Endothelial cell of umbilical vein (primary cell): ENCODE results near the gene TTC27. TPM values are rescaled to one million over a fixed set of nuclear protein-coding genes. Genes with fewer than 3 reads are reported as not detected.

Source experiments
- BruUV-seq: library from RNA; stranded (reverse); fragments of 400-500 nt; replicated peaks from 2 replicates; lab custom pipeline; 2021; lab: Mats Ljungman, UMichigan
- CTCF ChIA-PET: fragments of 300-600, 350-600 bp; sonication (Branson Sonifier 250); formaldehyde crosslinking; loops from one replicate; lab custom pipeline; 2021; ENCODE audit warnings: antibody characterized with exemption, inconsistent platforms; lab: Charles Lee
- POLR2A ChIA-PET: fragments of 300-600, 350-600 bp; sonication (Branson Sonifier 250); formaldehyde crosslinking; loops from one replicate; lab custom pipeline; 2021; ENCODE audit warnings: antibody characterized with exemption, inconsistent platforms; lab: Charles Lee
- DNase-seq: peaks from one replicate; pipeline ENCODE4 v3.0.0-alpha.2; 2011; ENCODE audit warnings: low read depth, low spot score
- FAIRE-seq: peaks from 2 replicates; lab custom pipeline; 2011; peaks lifted over from hg19 to GRCh38; lab: Jason Lieb, UNC
- H2AFZ ChIP-seq: 2 replicates; pipeline ENCODE4 v1.6.0; 2012; ENCODE audit warnings: low read depth, low read length, control low read depth, inconsistent platforms
- H3K27ac ChIP-seq: 2 replicates; pipeline ENCODE4 v1.5.1; 2011; ENCODE audit warnings: low read depth, mild to moderate bottlenecking, control low read depth, low read length, moderate library complexity; ENCODE audit not compliant: insufficient read depth
- H3K27me3 ChIP-seq, 2 experiments: 2 replicates each; pipeline versions ENCODE4 v1.6.0 to v1.6.1; 2011; ENCODE audit warnings: low read length in 2 of 2, mixed read lengths in 1 of 2; ENCODE audit not compliant: control insufficient read depth in 2 of 2, insufficient read depth in 2 of 2
- H3K36me3 ChIP-seq, 2 experiments: 2 replicates in 1 of 2; 3 replicates in 1 of 2; pipeline ENCODE4 v1.5.1; 2011; ENCODE audit warnings: low read length in 2 of 2, mild to moderate bottlenecking in 1 of 2, moderate library complexity in 1 of 2; ENCODE audit not compliant: control insufficient read depth in 2 of 2, insufficient read depth in 2 of 2; ENCODE audit errors: extremely low read depth in 1 of 2
- H3K4me1 ChIP-seq: 3 replicates; pipeline ENCODE4 v1.5.1; 2011; ENCODE audit warnings: mild to moderate bottlenecking, low read length; ENCODE audit not compliant: control insufficient read depth, insufficient read depth; ENCODE audit errors: extremely low read depth
- H3K4me2 ChIP-seq: 2 replicates; pipeline ENCODE4 v1.6.1; 2011; ENCODE audit warnings: low read length, control low read depth, mixed read lengths; ENCODE audit not compliant: insufficient read depth
- H3K4me3 ChIP-seq, 3 experiments: fragments of 200-600 bp in 1 of 3; sonication (generic), shearing (Covaris generic) in 1 of 3; replicated peaks in 1 of 3; 2 replicates each; pipeline ENCODE4 v1.5.1; 2011 to 2016; ENCODE audit warnings: control low read depth in 3 of 3, low read length in 3 of 3, mild to moderate bottlenecking in 2 of 3, inconsistent platforms in 1 of 3, low read depth in 1 of 3, moderate library complexity in 1 of 3; ENCODE audit not compliant: insufficient read depth in 1 of 3
- H3K79me2 ChIP-seq: 2 replicates; pipeline ENCODE4 v1.6.0; 2012; ENCODE audit warnings: low read length, inconsistent platforms; ENCODE audit not compliant: control insufficient read depth, insufficient read depth
- H3K9ac ChIP-seq: replicated peaks from 2 replicates; pipeline ENCODE3; 2011; ENCODE audit warnings: low read length, control low read depth; ENCODE audit not compliant: insufficient read depth; ENCODE audit errors: extremely low read depth
- H3K9me1 ChIP-seq: replicated peaks from 3 replicates; pipeline ENCODE4 v1.6.0; 2011; ENCODE audit warnings: mild to moderate bottlenecking, low read length; ENCODE audit not compliant: control insufficient read depth, insufficient read depth; ENCODE audit errors: extremely low read depth
- H3K9me3 ChIP-seq: replicated peaks from 2 replicates; pipeline ENCODE4 v1.5.1; 2012; ENCODE audit warnings: low read length, inconsistent platforms; ENCODE audit not compliant: control insufficient read depth, insufficient read depth
- H4K20me1 ChIP-seq: replicated peaks from 2 replicates; pipeline ENCODE3; 2011; ENCODE audit warnings: mild to moderate bottlenecking, low read length; ENCODE audit not compliant: control insufficient read depth, insufficient read depth; ENCODE audit errors: extremely low read depth
- EZH2 ChIP-seq: IDR thresholded peaks from 2 replicates; pipeline ENCODE4 v1.6.1; 2012; ENCODE audit warnings: borderline replicate concordance, low read depth, mild to moderate bottlenecking, moderate library complexity, low read length, inconsistent platforms; ENCODE audit not compliant: severe bottlenecking
- FOS ChIP-seq: IDR thresholded peaks from 2 replicates; pipeline ENCODE4 v1.6.1; 2011; ENCODE audit warnings: mild to moderate bottlenecking, low read length, moderate library complexity, borderline replicate concordance; ENCODE audit not compliant: insufficient read depth
- GATA2 ChIP-seq: IDR thresholded peaks from 2 replicates; pipeline ENCODE4 v1.7.0; 2011; ENCODE audit warnings: low read depth, mild to moderate bottlenecking, moderate library complexity, mixed read lengths, low read length; ENCODE audit not compliant: insufficient read length, insufficient read depth
- JUN ChIP-seq: IDR thresholded peaks from 2 replicates; pipeline ENCODE4 v1.6.1; 2011; ENCODE audit warnings: borderline replicate concordance, low read depth; ENCODE audit not compliant: insufficient read length, insufficient read depth
- MYC ChIP-seq: IDR thresholded peaks from one replicate; pipeline ENCODE4 v1.6.1; 2011; ENCODE audit warnings: mild to moderate bottlenecking, low read depth, low read length
- POLR2A ChIP-seq: IDR thresholded peaks from 2 replicates; pipeline ENCODE4 v1.6.1; 2012; ENCODE audit warnings: low read depth, mild to moderate bottlenecking, control low read depth, low read length
- POLR2AphosphoS5 ChIP-seq: IDR thresholded peaks from 2 replicates; pipeline ENCODE4 v1.6.1; 2012; ENCODE audit warnings: low read depth, mild to moderate bottlenecking, control low read depth, low read length, moderate library complexity; ENCODE audit not compliant: insufficient read depth
- dilution Hi-C: fragments of 300-500 bp; cut with MboI; formaldehyde crosslinking; loops from one replicate; pipeline ENCODE4 v1.15.0; 2019; ENCODE audit warnings: low sequenced_read_pairs; ENCODE audit not compliant: extremely low pct_ligation_motif_present
- intact Hi-C: fragments of 100-400 bp; cut with micrococcal nuclease; formaldehyde crosslinking; loops from one replicate; pipeline ENCODE4 v1.10.0; 2022
- polyA plus RNA-seq, 4 experiments: library from polyadenylated mRNA; depleted of rRNA in 3 of 4; stranded (reverse) in 3 of 4; unstranded in 1 of 4; fragments of >200 nt; gene quantifications; 2 replicates each; pipeline versions ENCODE4 v1.2.1 to v1.2.3, GENCODE V29; 2011 to 2012; ENCODE audit warnings: missing spikeins in 1 of 4
- total RNA-seq: library from RNA; stranded (reverse); gene quantifications from 2 replicates; pipeline ENCODE4 v1.2.3, GENCODE V29; 2021
- TF ChIP-seq, protein P1 (sequence below), 2 donors: IDR thresholded peaks; 1 replicate in 1 of 2; 2 replicates in 1 of 2; pipeline ENCODE4 v1.5.1; 2011; ENCODE audit warnings: low read length in 2 of 2, mild to moderate bottlenecking in 2 of 2, moderate library complexity in 2 of 2, control low read depth in 1 of 2, inconsistent platforms in 1 of 2, low read depth in 1 of 2; ENCODE audit not compliant: insufficient read depth in 1 of 2; ENCODE audit errors: extremely low read depth in 1 of 2
- TF ChIP-seq, protein P2 (sequence below): IDR thresholded peaks from 2 replicates; pipeline ENCODE4 v1.6.1; 2011; ENCODE audit not compliant: insufficient read depth, insufficient read length

Gene TTC27
- total and polyA plus RNA-seq, 2 donors (not counting 3 experiments of a cell fraction or from before 2014, with no cell fraction given), result 16.3 to 20.1 TPM

DNA sequence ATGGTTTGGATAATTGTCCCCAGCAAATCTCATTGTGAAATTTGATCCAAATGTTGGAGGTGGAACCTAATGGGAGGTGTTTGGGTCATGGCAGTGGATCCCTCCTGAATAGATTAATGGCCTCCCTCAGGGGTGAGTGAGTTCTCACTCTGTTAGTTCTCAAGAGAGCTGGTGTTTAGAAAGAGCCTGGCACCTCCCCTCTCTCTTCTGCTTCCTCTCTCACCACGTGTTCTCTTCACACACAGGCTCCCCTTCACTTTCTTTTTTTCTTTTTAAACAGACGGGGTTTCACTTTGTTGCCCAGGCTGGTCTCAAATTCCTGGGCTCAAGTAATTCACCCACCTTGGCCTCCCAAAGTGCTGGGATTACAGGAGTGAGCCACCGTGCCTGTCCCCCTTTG, 207.3 kb downstream of the TTC27 start:
- TF ChIP-seq FOS (no peak), GATA2 (no peak), EZH2 (no peak), POLR2AphosphoS5 (no peak), MYC (no peak), JUN (no peak), POLR2A (no peak)
- TF ChIP-seq, protein P1, sequence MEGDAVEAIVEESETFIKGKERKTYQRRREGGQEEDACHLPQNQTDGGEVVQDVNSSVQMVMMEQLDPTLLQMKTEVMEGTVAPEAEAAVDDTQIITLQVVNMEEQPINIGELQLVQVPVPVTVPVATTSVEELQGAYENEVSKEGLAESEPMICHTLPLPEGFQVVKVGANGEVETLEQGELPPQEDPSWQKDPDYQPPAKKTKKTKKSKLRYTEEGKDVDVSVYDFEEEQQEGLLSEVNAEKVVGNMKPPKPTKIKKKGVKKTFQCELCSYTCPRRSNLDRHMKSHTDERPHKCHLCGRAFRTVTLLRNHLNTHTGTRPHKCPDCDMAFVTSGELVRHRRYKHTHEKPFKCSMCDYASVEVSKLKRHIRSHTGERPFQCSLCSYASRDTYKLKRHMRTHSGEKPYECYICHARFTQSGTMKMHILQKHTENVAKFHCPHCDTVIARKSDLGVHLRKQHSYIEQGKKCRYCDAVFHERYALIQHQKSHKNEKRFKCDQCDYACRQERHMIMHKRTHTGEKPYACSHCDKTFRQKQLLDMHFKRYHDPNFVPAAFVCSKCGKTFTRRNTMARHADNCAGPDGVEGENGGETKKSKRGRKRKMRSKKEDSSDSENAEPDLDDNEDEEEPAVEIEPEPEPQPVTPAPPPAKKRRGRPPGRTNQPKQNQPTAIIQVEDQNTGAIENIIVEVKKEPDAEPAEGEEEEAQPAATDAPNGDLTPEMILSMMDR (IDR thresholded peaks at IDR 0.05; ENCODE audit: extremely low read depth in 1 of 2, insufficient read depth in 1 of 2, low read depth in 1 of 2, low read length in 2 of 2), result no peak
- TF ChIP-seq, protein P2, sequence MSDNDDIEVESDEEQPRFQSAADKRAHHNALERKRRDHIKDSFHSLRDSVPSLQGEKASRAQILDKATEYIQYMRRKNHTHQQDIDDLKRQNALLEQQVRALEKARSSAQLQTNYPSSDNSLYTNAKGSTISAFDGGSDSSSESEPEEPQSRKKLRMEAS, result no peak
- DNase-seq, result no peak
- Histone ChIP-seq H3K4me3 (no peak overlapping the region), H3K9ac (no peak overlapping the region), H4K20me1 (no peaks in the 10 kb centered on the region), H3K9me3 (no peaks in the 10 kb centered on the region), H3K9me1 (no peaks in the 10 kb centered on the region), H3K36me3 (no peaks in the 10 kb centered on the region), H3K27me3 (peaks cover 0 to 6% of the 10 kb centered on the region in 2 experiments), H3K79me2 (no peaks in the 10 kb centered on the region), H2AFZ (no peak overlapping the region), H3K4me2 (no peak overlapping the region), H3K4me1 (no peaks in the 10 kb centered on the region), H3K27ac (no peak overlapping the region)
- dilution Hi-C loops, result no loop called here
- no peak for FAIRE-seq
- intact Hi-C loops, result no loop called here
- ChIA-PET POLR2A (no interaction called here), CTCF (no interaction called here)
- BruUV-seq, result no TSS peak
